ENCODE measurements around the gene ROM1.
"Not testable (repeated sequence)": the region's sequence is repeated elsewhere in the genome, so short reads cannot be mapped to it uniquely, and the experiment has no call there.

The ROM1 gene

DNA sequence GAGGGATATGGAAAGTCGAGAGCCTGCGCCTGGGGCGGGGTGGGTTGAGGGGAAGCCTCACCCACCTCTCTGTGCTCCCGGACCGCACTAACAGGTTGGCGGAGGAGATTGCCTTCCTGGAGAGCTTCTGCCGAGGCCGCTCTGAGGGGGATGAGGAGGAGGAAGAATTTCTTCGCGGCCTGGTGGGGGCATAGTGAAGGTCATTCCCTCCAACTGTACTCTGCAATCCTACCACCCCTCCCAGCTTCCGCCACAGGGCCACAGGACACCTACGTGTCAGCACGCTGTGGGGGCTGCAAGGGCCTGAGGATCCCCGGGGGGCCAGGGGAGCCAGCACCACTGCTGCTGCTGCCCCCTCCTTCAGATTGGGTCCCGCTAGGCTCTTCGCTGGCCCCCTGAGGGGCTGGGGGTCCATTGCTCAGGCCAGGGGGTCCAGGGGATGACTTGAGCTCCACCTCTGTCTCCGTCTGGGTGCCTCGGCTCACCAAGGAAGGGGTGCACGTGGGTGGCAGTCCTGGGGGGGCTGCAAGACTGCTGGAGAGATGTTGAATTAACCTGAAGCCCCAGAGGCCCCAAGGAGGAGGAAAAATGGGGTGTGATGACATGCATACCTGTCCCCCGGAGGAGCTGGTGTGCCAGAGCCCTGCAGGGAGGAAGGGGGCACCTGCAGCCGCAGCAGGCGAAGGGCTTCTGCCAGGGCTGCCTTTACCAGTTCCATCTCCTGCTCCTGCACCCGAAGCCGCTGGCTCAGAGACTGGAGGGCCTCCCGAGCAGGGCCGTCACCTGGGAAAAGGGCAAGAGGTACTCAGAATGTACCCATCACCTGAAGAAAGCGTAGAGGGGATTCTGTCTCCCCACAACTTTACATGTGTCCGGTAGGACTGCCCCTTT lies 2.0 kb upstream of the ROM1 start:
- no peak for DNase-seq (ENCODE audit: low read depth, low spot score)
- no peaks in the 10 kb centered on the region for H3K9me3 ChIP-seq (ENCODE audit: insufficient read depth, low read length)

DNA sequence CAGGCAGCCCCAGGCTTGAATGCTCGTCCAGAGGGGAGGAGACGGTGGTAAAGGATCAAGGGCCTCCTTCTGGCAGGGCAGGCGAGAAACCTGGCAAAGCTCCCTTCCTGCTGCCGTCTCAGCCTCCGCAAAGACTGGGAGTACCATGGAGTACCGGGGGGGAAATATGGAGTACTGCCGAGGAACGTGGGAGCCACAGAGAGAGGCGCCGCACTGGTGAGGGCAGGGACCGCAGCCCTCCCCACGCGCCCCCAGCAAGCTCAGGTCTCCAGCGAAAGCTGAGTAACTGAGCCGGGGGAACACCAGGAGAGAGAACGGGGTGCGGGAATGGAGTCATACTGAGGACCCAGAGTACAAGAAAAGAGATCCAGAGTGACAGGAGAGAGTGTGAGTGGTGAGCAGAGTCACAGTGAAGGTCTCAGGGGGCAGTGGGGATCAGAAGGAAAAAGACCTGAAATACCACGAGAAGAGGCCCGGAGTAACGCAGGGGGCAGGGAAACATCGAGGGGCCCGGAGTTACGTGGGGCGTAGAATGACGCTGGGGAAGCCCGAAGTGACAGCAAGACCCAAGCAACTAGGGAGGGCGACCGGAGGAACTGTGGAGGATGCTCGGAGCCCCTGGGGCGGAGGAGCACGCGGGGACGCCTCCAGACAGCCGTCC lies 1.2 kb upstream of the ROM1 start:
- Histone ChIP-seq H3K27me3 (ENCODE audit: insufficient read depth, insufficient read length) (no peaks in the 10 kb centered on the region), H3K9ac (ENCODE audit: insufficient read length, low read depth) (peak overlapping the region; percentile 92), H3K36me3 (ENCODE audit: insufficient read depth, insufficient read length, low read length) (peaks cover 35% of the 10 kb centered on the region), H3K4me1 (ENCODE audit: insufficient read depth, insufficient read length) (peaks cover 28% of the 10 kb centered on the region), H3K4me3 (ENCODE audit: insufficient read length, low read depth) (peak overlapping the region; percentile 78), H3K9me3 (ENCODE audit: insufficient read depth, low read length) (no peaks in the 10 kb centered on the region)
- no peak for DNase-seq (ENCODE audit: low read depth, low spot score)
- TF ChIP-seq YY1 (IDR thresholded peaks at IDR 0.05; ENCODE audit: insufficient read depth, insufficient read length) (no peak), ZNF274 (IDR thresholded peaks at IDR 0.05; ENCODE audit: low read depth, low read length) (no peak)

More for the DNA sequence above, 2.0 kb upstream of the ROM1 start:
- Histone ChIP-seq H3K27me3 (ENCODE audit: insufficient read depth, insufficient read length) (no peaks in the 10 kb centered on the region), H3K9ac (ENCODE audit: insufficient read length, low read depth) (peak overlapping the region; percentile 92), H3K4me3 (ENCODE audit: insufficient read length, low read depth) (peak overlapping the region; percentile 78), H3K36me3 (ENCODE audit: insufficient read depth, insufficient read length, low read length) (peaks cover 27% of the 10 kb centered on the region), H3K4me1 (ENCODE audit: insufficient read depth, insufficient read length) (peaks cover 28% of the 10 kb centered on the region)
- TF ChIP-seq SUZ12 (IDR thresholded peaks at IDR 0.05; ENCODE audit: extremely low read depth, insufficient read depth, insufficient read length) (no peak), ZNF274 (IDR thresholded peaks at IDR 0.05; ENCODE audit: low read depth, low read length) (no peak), YY1 (IDR thresholded peaks at IDR 0.05; ENCODE audit: insufficient read depth, insufficient read length) (no peak)

DNA sequence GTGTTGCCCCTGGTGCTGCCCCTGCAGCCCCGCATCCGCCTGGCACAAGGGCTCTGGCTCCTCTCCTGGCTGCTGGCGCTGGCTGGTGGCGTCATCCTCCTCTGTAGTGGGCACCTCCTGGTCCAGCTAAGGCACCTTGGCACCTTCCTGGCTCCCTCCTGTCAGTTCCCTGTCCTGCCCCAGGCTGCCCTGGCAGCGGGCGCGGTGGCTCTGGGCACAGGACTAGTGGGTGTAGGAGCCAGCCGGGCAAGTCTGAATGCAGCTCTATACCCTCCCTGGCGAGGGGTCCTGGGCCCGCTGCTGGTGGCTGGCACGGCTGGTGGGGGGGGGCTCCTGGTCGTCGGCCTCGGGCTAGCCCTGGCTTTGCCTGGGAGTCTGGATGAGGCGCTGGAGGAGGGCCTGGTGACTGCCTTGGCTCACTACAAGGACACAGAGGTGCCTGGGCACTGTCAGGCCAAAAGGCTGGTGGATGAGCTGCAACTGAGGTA lies 278 bp downstream of the ROM1 start:
- TF ChIP-seq YY1 (IDR thresholded peaks at IDR 0.05; ENCODE audit: insufficient read depth, insufficient read length) = no peak
- Histone ChIP-seq H3K9me3 (ENCODE audit: insufficient read depth, low read length) (no peaks in the 10 kb centered on the region), H3K4me1 (ENCODE audit: insufficient read depth, insufficient read length) (peaks cover 28% of the 10 kb centered on the region), H3K27me3 (ENCODE audit: insufficient read depth, insufficient read length) (no peaks in the 10 kb centered on the region), H3K9ac (ENCODE audit: insufficient read length, low read depth) (peak overlapping the region; percentile 2), H3K4me3 (ENCODE audit: insufficient read length, low read depth) (peak overlapping the region; percentile 0), H3K36me3 (ENCODE audit: insufficient read depth, insufficient read length, low read length) (peaks cover 36% of the 10 kb centered on the region)
- no peak for DNase-seq (ENCODE audit: low read depth, low spot score)

DNA sequence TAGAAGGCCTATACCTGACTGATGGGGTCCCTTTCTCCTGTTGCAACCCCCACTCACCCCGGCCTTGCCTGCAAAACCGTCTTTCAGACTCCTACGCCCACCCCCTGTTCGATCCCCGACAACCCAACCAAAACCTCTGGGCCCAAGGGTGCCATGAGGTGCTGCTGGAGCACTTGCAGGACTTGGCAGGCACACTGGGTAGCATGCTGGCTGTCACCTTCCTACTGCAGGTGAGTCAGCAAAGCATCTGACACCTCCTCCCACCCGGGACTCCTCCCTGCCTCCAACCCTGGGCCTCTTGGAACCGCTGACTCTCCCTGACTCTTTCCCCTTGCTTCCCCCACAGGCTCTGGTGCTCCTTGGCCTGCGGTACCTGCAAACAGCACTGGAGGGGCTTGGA lies 1.2 kb downstream of the ROM1 start:
- no peak overlapping the region for H3K9ac ChIP-seq (ENCODE audit: insufficient read length, low read depth)
- peaks cover 28% of the 10 kb centered on the region for H3K4me1 ChIP-seq (ENCODE audit: insufficient read depth, insufficient read length)
- peaks cover 35% of the 10 kb centered on the region for H3K36me3 ChIP-seq (ENCODE audit: insufficient read depth, insufficient read length, low read length)
- no peak overlapping the region for H3K4me3 ChIP-seq (ENCODE audit: insufficient read length, low read depth)
- H3K27me3 ChIP-seq (ENCODE audit: insufficient read depth, insufficient read length) = no peaks in the 10 kb centered on the region
- DNase-seq (ENCODE audit: low read depth, low spot score) = no peak
- H3K9me3 ChIP-seq (ENCODE audit: insufficient read depth, low read length) = no peaks in the 10 kb centered on the region
- TF ChIP-seq SUZ12 (IDR thresholded peaks at IDR 0.05; ENCODE audit: extremely low read depth, insufficient read depth, insufficient read length) = no peak
- TF ChIP-seq YY1 (IDR thresholded peaks at IDR 0.05; ENCODE audit: insufficient read depth, insufficient read length) = no peak
- TF ChIP-seq ZNF274 (IDR thresholded peaks at IDR 0.05; ENCODE audit: low read depth, low read length) = no peak

DNA sequence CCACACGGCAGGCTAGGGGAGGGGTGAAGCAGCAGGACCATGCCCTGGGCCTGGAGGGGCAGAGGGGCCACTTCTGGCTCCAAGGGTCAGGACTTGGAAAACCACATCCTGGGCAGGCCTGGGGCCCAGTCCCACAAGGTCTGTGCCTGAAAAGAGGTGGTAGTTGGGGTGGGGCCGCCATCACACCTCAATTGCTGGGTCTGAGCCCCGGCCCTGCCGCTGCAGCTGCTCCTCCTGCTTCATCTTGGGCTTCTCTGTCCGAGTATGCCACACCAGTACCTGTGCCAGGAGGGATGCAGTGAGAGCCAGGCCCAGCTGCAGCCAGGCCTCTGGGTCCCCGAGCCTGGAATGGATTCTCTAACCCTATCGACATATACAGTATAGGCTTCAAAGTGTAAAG lies 2.5 kb downstream of the ROM1 start:
- DNase-seq (ENCODE audit: low read depth, low spot score) = no peak
- TF ChIP-seq YY1 (IDR thresholded peaks at IDR 0.05; ENCODE audit: insufficient read depth, insufficient read length) (no peak), SUZ12 (IDR thresholded peaks at IDR 0.05; ENCODE audit: extremely low read depth, insufficient read depth, insufficient read length) (no peak), ZNF274 (IDR thresholded peaks at IDR 0.05; ENCODE audit: low read depth, low read length) (no peak)
- Histone ChIP-seq H3K9ac (ENCODE audit: insufficient read length, low read depth) (no peak overlapping the region), H3K36me3 (ENCODE audit: insufficient read depth, insufficient read length, low read length) (peaks cover 38% of the 10 kb centered on the region), H3K4me1 (ENCODE audit: insufficient read depth, insufficient read length) (peaks cover 26% of the 10 kb centered on the region), H3K9me3 (ENCODE audit: insufficient read depth, low read length) (no peaks in the 10 kb centered on the region), H3K4me3 (ENCODE audit: insufficient read length, low read depth) (no peak overlapping the region), H3K27me3 (ENCODE audit: insufficient read depth, insufficient read length) (no peaks in the 10 kb centered on the region)

DNA sequence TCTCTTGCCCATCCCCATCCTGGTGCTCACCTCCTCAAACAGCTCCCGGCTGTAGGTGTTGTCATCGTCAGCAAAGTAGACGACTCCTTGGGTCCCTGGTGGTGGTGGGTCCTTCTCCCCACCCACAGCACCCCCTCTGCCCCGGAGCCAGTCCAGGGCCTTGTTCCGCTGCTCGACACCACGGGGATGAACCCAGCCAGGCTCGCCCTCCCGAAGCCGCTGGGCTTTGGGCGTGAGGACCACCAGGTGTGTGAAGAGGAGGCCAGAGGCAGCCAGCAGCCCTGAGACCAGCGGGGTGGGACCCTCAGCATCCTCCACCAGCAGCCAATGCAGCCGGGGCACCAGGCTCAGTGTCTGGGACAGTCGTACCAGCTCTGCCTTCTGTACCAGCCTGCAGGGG lies 3.9 kb downstream of the ROM1 start:
- not testable (repeated sequence) for H3K27me3 ChIP-seq (ENCODE audit: insufficient read depth, insufficient read length); H3K4me3 ChIP-seq (ENCODE audit: insufficient read length, low read depth); H3K9me3 ChIP-seq (ENCODE audit: insufficient read depth, low read length); H3K9ac ChIP-seq (ENCODE audit: insufficient read length, low read depth); DNase-seq (ENCODE audit: low read depth, low spot score)
- peaks cover 17% of the 10 kb centered on the region for H3K4me1 ChIP-seq (ENCODE audit: insufficient read depth, insufficient read length)
- peaks cover 36% of the 10 kb centered on the region for H3K36me3 ChIP-seq (ENCODE audit: insufficient read depth, insufficient read length, low read length)

DNA sequence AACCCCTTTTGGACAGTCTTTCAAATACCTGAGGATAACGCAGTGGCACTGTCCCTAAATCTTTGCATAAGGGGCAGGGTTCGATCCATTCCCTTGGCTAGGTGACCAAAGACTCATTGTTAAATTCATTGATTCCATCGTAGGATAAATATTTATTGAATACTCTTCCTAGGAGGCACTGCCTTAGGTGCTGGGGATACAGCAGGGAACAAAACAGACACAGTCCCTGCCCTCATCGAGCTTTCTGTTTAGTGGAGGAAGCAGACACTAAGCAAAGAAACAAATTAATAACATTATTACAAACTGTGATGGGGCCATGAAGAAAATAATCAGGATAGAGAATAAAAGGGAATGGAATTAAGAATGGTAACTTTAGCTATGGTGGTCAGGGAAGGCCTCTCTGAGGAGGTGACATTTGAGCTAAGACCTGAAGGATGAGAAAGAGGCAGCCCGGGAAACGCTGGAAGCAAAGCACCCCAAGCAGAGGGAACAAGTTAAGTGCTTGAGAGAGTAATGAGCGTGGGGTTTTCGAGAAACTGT lies 8.0 kb downstream of the ROM1 start:
- Histone ChIP-seq H3K27me3 (ENCODE audit: insufficient read depth, insufficient read length) (no peaks in the 10 kb centered on the region), H3K4me1 (ENCODE audit: insufficient read depth, insufficient read length) (no peaks in the 10 kb centered on the region), H3K9ac (ENCODE audit: insufficient read length, low read depth) (peak overlapping the region; percentile 94), H3K36me3 (ENCODE audit: insufficient read depth, insufficient read length, low read length) (peaks cover 45% of the 10 kb centered on the region), H3K4me3 (ENCODE audit: insufficient read length, low read depth) (peak overlapping the region; percentile 81), H3K9me3 (ENCODE audit: insufficient read depth, low read length) (no peaks in the 10 kb centered on the region)
- TF ChIP-seq ZNF274 (IDR thresholded peaks at IDR 0.05; ENCODE audit: low read depth, low read length) (no peak), SUZ12 (IDR thresholded peaks at IDR 0.05; ENCODE audit: extremely low read depth, insufficient read depth, insufficient read length) (no peak), YY1 (IDR thresholded peaks at IDR 0.05; ENCODE audit: insufficient read depth, insufficient read length) (no peak)
- DNase-seq (ENCODE audit: low read depth, low spot score) = no peak

Measured in NT2/D1 (cell line).